ENCODE measurements around the gene GRM1.

GRCh38 chr6:146191166-146191565 is 162.3 kb downstream of the GRM1 start:
- no peak for TF ChIP-seq FOXA1 (IDR thresholded peaks at IDR 0.05)
- TF ChIP-seq SP1 (IDR thresholded peaks at IDR 0.05), result no peak
- no peak for TF ChIP-seq L3MBTL2 (conservative IDR thresholded peaks at IDR 0.05)
- no peak for TF ChIP-seq ELF4 (IDR thresholded peaks at IDR 0.05)
- no peak for TF ChIP-seq LEF1 (IDR thresholded peaks at IDR 0.05; ENCODE audit: borderline replicate concordance)
- no peak for TF ChIP-seq SUZ12 (IDR thresholded peaks at IDR 0.05)
- no peak for TF ChIP-seq TARDBP (IDR thresholded peaks at IDR 0.05)
- TF ChIP-seq FOXK2 (IDR thresholded peaks at IDR 0.05), result no peak
